ENCODE results near the gene MYO7B.
A peak's percentile ranks its signal among the peaks of the same experiment; 100 is the strongest.
"Not testable (repeated sequence)": the region's sequence is repeated elsewhere in the genome, so short reads cannot be mapped to it uniquely, and the experiment has no call there.

MYO7B gene

GRCh38 chr2:127524198-127524834, 11.2 kb upstream of the MYO7B start:
- not testable (repeated sequence) for DNase-seq (ENCODE audit: low read depth)

- no peak for DNase-seq (ENCODE audit: low read depth)
These were observed 9.8 kb upstream of the MYO7B start for GRCh38 chr2:127525691-127526131.

- DNase-seq (ENCODE audit: low read depth): peak; percentile 90
These were observed 9.1 kb upstream of the MYO7B start, which contains the start of gene IWS1 for GRCh38 chr2:127526132-127527000. IWS1 (minus strand) TSS chr2:127526489; CDS start chr2:127526208, 281 bp downstream.

GRCh38 chr2:127527001-127527804, 8.3 kb upstream of the MYO7B start:
- DNase-seq (ENCODE audit: low read depth): no peak

- no peak for DNase-seq (ENCODE audit: low read depth)
These were observed 7.0 kb upstream of the MYO7B start for GRCh38 chr2:127528487-127528886.

- not testable (repeated sequence) for DNase-seq (ENCODE audit: low read depth)
These were observed 6.1 kb upstream of the MYO7B start for GRCh38 chr2:127529416-127529815.

- DNase-seq (ENCODE audit: low read depth): no peak
These were observed 5.0 kb upstream of the MYO7B start for GRCh38 chr2:127530245-127531140.

GRCh38 chr2:127531221-127531648, 4.2 kb upstream of the MYO7B start:
- no peak for DNase-seq (ENCODE audit: low read depth)

GRCh38 chr2:127532296-127532695, 3.2 kb upstream of the MYO7B start:
- DNase-seq (ENCODE audit: low read depth): no peak

GRCh38 chr2:127535918-127536317, 435 bp downstream of the MYO7B start:
- DNase-seq (ENCODE audit: low read depth): no peak

GRCh38 chr2:127536707-127537541, 1.4 kb downstream of the MYO7B start:
- no peak for DNase-seq (ENCODE audit: low read depth)

GRCh38 chr2:127537644-127538043, 2.2 kb downstream of the MYO7B start:
- DNase-seq (ENCODE audit: low read depth): no peak

- DNase-seq (ENCODE audit: low read depth): no peak
These were observed 6.3 kb downstream of the MYO7B start for GRCh38 chr2:127541809-127542208.

GRCh38 chr2:127542231-127542630, 6.7 kb downstream of the MYO7B start:
- DNase-seq (ENCODE audit: low read depth): no peak

GRCh38 chr2:127543013-127543501, 7.6 kb downstream of the MYO7B start:
- not testable (repeated sequence) for DNase-seq (ENCODE audit: low read depth)

- no peak for DNase-seq (ENCODE audit: low read depth)
These were observed 9.7 kb downstream of the MYO7B start for GRCh38 chr2:127545189-127545588.

GRCh38 chr2:127545796-127546195, 10.3 kb downstream of the MYO7B start:
- no peak for DNase-seq (ENCODE audit: low read depth)

- DNase-seq (ENCODE audit: low read depth): no peak
These were observed 11.3 kb downstream of the MYO7B start for GRCh38 chr2:127546797-127547196.

- DNase-seq (ENCODE audit: low read depth): no peak
These were observed 15.9 kb downstream of the MYO7B start for GRCh38 chr2:127551221-127551930.

- DNase-seq (ENCODE audit: low read depth): no peak
These were observed 16.9 kb downstream of the MYO7B start for GRCh38 chr2:127552336-127552735.
